Esophagus squamous epithelium (tissue), 4 donors: ENCODE measurements around the gene UNC13D.

Experiments
- CTCF ChIP-seq, 6 experiments: fragments of 450-650 bp in 4 of 6; fragments of 200-600 bp in 2 of 6; sonication (generic) in 2 of 6; IDR thresholded peaks; one replicate each; pipeline ENCODE4 v1.5.1; 2016 to 2019; ENCODE audit warnings: antibody characterized with exemption in 6 of 6, mild to moderate bottlenecking in 4 of 6, moderate library complexity in 4 of 6
- POLR2A ChIP-seq, 4 donors: fragments of 450-650 bp; IDR thresholded peaks; one replicate each; pipeline ENCODE4 v1.6.1; 2017; ENCODE audit warnings: antibody characterized with exemption in 4 of 4, mild to moderate bottlenecking in 4 of 4, moderate library complexity in 3 of 4

DNA sequence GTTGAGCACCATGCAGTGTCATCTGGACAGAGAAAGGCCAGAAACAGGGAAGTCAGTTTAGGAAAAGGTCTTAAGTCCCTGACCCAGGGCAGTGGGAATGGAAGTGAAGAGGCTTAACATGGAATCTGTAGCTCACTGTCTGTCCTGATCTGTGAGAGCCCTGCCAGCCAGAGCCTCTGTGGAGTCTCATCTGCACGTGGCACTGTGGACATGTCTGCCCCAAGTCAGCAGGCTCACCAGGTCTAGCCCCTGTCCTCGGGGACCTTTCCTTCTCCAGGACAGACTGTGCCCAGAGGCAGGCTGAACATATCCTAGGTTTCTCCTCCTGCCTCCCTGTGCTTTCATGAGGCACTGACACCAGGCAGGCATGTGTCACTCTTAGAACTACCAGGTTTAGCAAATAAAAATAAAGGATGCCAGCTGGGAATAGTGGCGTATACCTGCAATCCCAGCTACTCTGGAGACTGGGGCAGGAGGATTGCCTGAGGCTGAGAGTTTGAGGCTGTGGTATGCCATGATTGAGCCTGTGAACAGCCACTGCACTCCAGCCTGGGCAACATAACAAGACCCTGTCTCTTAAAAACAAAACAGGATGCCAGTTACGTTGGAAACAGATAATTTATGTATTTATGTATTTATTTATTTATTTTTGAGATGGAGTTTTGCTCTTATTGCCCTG lies 37.2 kb downstream of the UNC13D start:
- TF ChIP-seq POLR2A (IDR thresholded peaks at IDR 0.05), result no peak
- TF ChIP-seq CTCF (IDR thresholded peaks at IDR 0.05), result no peak
